Coronary artery (tissue), 2 donors: ENCODE data around the gene MAIP1.

ENCODE experiments used
- DNase-seq: peaks from one replicate; pipeline ENCODE4 v3.0.0-alpha.2; 2017; ENCODE audit warnings: low spot score
- H3K27ac ChIP-seq, 2 donors: fragments of 200-600 bp; sonication (generic); one replicate each; pipeline ENCODE4 v1.5.1; 2016 to 2019
- H3K4me3 ChIP-seq: fragments of 200-600 bp; sonication (generic); 2 replicates; pipeline ENCODE4 v1.5.1; 2016; ENCODE audit warnings: mild to moderate bottlenecking, moderate library complexity
- TF ChIP-seq, protein P1 (sequence below): fragments of 200-600 bp; sonication (generic); IDR thresholded peaks from one replicate; pipeline ENCODE4 v1.5.1; 2019; ENCODE audit warnings: antibody characterized with exemption

MAIP1 gene

DNA sequence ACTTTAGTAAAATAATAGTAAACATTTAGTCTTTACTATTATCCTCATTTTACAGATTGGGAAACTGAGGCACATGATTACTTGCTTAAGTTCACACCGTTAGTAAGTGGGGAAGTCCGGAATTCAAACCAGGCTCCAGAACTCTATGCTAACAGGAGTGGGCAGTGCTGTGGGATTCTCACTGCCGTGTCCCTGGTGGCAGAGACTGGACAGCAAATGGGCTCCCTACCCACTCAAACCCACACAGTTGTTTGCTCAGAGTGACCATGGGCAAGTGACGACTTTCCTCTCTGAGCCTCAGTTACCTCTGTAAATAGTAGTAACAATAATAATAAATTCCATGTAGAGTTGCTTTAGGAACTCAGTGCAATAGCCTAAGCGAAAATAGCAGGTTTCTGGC lies 24.0 kb downstream of the MAIP1 start:
- Histone ChIP-seq H3K4me3 (no peak overlapping the region), H3K27ac (no peak overlapping the region)
- no peak for DNase-seq
- TF ChIP-seq, protein P1, sequence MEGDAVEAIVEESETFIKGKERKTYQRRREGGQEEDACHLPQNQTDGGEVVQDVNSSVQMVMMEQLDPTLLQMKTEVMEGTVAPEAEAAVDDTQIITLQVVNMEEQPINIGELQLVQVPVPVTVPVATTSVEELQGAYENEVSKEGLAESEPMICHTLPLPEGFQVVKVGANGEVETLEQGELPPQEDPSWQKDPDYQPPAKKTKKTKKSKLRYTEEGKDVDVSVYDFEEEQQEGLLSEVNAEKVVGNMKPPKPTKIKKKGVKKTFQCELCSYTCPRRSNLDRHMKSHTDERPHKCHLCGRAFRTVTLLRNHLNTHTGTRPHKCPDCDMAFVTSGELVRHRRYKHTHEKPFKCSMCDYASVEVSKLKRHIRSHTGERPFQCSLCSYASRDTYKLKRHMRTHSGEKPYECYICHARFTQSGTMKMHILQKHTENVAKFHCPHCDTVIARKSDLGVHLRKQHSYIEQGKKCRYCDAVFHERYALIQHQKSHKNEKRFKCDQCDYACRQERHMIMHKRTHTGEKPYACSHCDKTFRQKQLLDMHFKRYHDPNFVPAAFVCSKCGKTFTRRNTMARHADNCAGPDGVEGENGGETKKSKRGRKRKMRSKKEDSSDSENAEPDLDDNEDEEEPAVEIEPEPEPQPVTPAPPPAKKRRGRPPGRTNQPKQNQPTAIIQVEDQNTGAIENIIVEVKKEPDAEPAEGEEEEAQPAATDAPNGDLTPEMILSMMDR, result no peak

DNA sequence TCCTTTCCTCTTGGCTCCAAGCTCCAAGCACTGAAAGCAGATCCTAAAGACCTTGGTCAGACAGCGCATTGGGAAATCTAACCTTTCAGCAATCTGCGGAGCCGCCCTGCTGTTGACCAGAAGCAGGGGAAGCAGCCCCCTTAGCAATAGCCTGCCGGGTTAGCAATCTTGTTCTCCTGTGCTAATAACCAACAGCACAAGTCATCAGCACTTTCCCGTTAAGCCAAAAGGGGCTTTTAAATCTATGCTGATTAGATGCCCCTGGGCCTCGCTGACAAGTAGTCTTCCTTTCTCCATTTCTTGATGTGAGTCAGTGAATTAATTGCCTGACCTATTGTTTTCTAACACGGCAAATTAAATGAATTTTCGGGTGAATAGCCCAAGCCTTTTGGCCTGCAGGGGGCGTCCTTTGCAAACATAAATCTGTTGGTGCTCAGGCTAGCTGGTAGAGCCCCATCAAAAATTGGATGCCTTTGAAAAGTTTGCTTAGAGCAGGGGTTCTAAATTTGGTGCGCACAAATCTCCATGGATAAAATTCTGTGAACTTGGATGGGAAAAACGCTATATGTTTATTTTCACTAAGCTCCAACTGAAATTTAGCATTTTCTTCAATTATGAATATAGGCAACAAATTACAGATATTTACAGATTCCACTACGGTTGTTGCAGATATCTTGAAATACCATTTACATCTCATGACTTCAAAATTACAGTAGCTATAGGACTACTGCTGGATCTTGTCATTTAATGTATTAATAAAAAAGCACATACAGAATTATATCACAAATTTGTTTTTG lies 24.6 kb downstream of the MAIP1 start:
- TF ChIP-seq, protein P1, result peak; percentile 74
- H3K4me3 ChIP-seq, result peak overlapping the region; percentile 54
- DNase-seq, result peak; percentile 79
- H3K27ac ChIP-seq, result no peak overlapping the region

DNA sequence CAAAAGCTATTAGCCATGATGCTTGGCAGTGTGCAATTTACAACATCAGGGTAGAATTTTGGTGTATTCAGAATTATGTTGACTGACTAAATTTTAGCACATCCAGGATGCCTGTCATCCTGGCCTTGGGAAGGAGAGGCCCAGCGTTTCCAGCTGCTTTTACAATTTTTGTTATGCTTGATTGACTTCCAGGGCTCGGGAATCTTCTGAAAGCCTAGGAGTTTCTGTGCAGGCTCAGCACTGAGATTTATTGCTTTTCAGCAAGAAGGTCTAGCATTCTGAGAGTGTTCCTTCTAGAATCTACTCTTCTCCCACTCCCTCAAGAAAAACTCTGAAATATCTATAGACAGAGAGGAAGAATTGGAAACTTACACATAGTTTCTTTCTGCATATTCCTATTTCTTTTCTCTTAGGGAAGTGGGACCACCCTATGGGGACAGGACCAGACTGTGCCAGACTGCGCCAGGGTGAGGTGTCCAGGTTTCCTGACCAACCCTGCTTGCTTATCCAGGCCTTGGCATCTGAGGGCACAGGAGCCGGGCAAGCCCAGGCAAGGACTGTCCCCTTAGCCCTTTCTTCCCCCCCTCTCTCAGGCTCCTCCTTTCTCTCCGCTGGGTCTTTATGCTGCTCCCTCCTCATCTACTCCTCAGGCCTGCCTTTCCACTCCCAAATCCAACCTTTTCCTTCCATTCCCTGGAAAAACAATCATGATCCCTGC lies 26.9 kb downstream of the MAIP1 start:
- no peak overlapping the region for H3K4me3 ChIP-seq
- no peak for DNase-seq
- TF ChIP-seq, protein P1, result no peak
- H3K27ac ChIP-seq, result no peak overlapping the region

DNA sequence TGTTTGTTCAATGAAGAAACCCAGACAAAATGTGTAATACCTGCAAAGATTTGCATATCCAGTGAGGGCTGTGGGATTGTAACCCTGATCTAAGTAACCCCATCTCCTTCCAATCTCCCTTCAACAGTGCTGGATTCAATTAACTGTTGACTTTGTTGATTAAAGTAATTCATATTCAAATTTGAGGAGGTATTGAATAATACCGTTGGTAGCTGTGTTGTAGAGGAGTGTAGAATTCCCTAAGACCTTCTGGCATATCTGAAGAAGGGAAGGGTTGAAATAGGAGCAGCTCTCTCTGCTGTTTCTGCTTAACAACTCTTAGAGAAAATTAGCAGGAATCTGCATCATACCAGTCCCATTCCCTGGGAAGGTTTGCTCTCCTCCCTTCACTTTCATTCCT lies 28.2 kb downstream of the MAIP1 start:
- TF ChIP-seq, protein P1, result no peak
- Histone ChIP-seq H3K27ac (no peak overlapping the region), H3K4me3 (no peak overlapping the region)
- DNase-seq, result no peak

DNA sequence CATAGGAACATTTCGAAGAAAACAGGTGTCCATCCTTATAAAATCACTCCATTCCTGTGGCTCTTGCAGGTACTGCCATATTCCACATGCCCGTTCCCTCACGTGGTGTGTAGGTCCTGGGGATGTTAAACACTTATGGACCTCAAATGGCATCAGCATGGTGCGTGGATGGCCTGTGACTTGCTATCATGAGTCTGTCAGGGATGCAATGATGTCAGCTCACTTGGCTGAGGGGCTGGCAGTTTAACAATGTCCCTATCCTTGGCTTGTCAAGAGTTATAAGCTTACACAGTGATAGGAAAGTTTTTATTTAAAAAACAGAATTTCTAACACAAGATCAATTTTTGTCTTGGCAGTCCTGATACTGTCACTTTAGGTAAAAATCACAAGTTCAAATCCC lies 28.8 kb downstream of the MAIP1 start:
- Histone ChIP-seq H3K4me3 (no peak overlapping the region), H3K27ac (no peak overlapping the region)
- DNase-seq, result no peak
- TF ChIP-seq, protein P1, result no peak

DNA sequence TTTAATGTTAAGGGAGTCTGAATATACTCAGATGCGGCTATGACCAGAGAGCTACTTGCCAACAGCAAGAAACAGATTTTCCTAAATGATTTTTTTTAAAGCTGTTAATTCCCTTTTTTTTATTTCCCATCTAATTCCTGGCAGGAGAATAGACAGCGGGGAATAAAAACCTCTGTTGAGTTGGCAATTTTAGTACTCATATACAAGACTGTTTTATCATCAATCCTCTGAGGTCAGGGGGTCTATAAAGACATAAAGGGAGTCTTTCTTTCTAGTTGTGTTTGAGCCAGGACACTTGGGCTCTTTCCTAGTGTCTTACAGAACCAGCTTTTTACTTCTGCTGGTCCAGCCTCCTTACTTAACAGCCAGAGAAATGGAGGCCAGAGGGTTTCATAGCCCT lies 29.4 kb downstream of the MAIP1 start:
- no peak overlapping the region for H3K27ac ChIP-seq
- TF ChIP-seq, protein P1, result no peak
- no peak overlapping the region for H3K4me3 ChIP-seq

More for the DNA sequence above, 29.4 kb downstream of the MAIP1 start:
- no peak for DNase-seq
